CD14-positive monocyte (primary cell): ENCODE results near the gene PLPPR5. TPM values are rescaled to one million over a fixed set of nuclear protein-coding genes. Genes with fewer than 3 reads are reported as not detected.

Source experiments
- DNase-seq, 3 donors: peaks; one replicate each; pipeline ENCODE4 v3.0.0-alpha.2; 2011 to 2022
- H2AFZ ChIP-seq: 2 replicates; pipeline ENCODE4 v1.6.0; 2012; ENCODE audit warnings: mild to moderate bottlenecking, low read depth, low read length, inconsistent platforms; ENCODE audit not compliant: insufficient read depth, poor library complexity, severe bottlenecking
- H3K27ac ChIP-seq, 2 donors: 1 replicate in 1 of 2; 2 replicates in 1 of 2; pipeline ENCODE4 v1.5.1; 2012 to 2013; ENCODE audit warnings: low read length in 2 of 2, control low read depth in 1 of 2, inconsistent platforms in 1 of 2, low read depth in 1 of 2, mild to moderate bottlenecking in 1 of 2
- H3K27me3 ChIP-seq, 2 donors: one replicate each; pipeline versions ENCODE4 v1.6.0 to v1.6.1; 2011 to 2013; ENCODE audit warnings: low read length in 2 of 2; ENCODE audit not compliant: control insufficient read depth in 2 of 2, insufficient read depth in 2 of 2
- H3K36me3 ChIP-seq, 2 donors: replicated peaks in 1 of 2; 1 replicate in 1 of 2; 2 replicates in 1 of 2; pipeline versions ENCODE4 v1.5.1 to v1.6.1; 2012 to 2013; ENCODE audit warnings: low read length in 2 of 2, control low read depth in 1 of 2, inconsistent platforms in 1 of 2, mild to moderate bottlenecking in 1 of 2; ENCODE audit not compliant: insufficient read depth in 2 of 2, control insufficient read depth in 1 of 2
- H3K4me1 ChIP-seq, 2 donors: 1 replicate in 1 of 2; 2 replicates in 1 of 2; pipeline versions ENCODE4 v1.5.1 to v1.6.1; 2012 to 2013; ENCODE audit warnings: low read length in 2 of 2, control low read depth in 1 of 2, inconsistent platforms in 1 of 2, mild to moderate bottlenecking in 1 of 2, moderate library complexity in 1 of 2; ENCODE audit not compliant: insufficient read depth in 2 of 2, control insufficient read depth in 1 of 2
- H3K4me2 ChIP-seq: replicated peaks from 2 replicates; pipeline ENCODE3; 2012; ENCODE audit warnings: low read length, moderate library complexity, mild to moderate bottlenecking; ENCODE audit not compliant: poor library complexity, severe bottlenecking; ENCODE audit errors: extremely low read depth
- H3K4me3 ChIP-seq, 3 experiments: fragments of 200-600 bp in 1 of 3; sonication (generic) in 1 of 3; replicated peaks in 1 of 3; 1 replicate in 2 of 3; 2 replicates in 1 of 3; pipeline ENCODE4 v1.5.1; 2011 to 2013; ENCODE audit warnings: low read length in 3 of 3, mild to moderate bottlenecking in 3 of 3, control low read depth in 2 of 3, low read depth in 2 of 3, inconsistent platforms in 1 of 3, moderate library complexity in 1 of 3
- H3K79me2 ChIP-seq: 2 replicates; pipeline ENCODE4 v1.6.0; 2012; ENCODE audit warnings: mild to moderate bottlenecking, control low read depth, inconsistent platforms, low read length, moderate library complexity; ENCODE audit not compliant: insufficient read depth
- H3K9ac ChIP-seq: 2 replicates; pipeline ENCODE4 v1.6.0; 2017; ENCODE audit warnings: low read length, mild to moderate bottlenecking; ENCODE audit not compliant: insufficient read depth, poor library complexity, severe bottlenecking
- H3K9me3 ChIP-seq, 2 donors: replicated peaks in 1 of 2; 1 replicate in 1 of 2; 2 replicates in 1 of 2; pipeline versions ENCODE4 v1.5.1 to v1.6.1; 2012 to 2013; ENCODE audit warnings: low read length in 2 of 2, control low read depth in 1 of 2; ENCODE audit not compliant: control insufficient read depth in 1 of 2, insufficient read depth in 1 of 2
- H4K20me1 ChIP-seq: 2 replicates; pipeline ENCODE4 v1.6.0; 2012; ENCODE audit warnings: mild to moderate bottlenecking, low read length, control low read depth, moderate library complexity; ENCODE audit not compliant: insufficient read depth
- H3K27ac Mint-ChIP-seq, 7 donors: one replicate each; pipeline ENCODE4 v1.8.0; 2020; ENCODE audit warnings: mild to moderate bottlenecking in 7 of 7, mixed read lengths in 7 of 7, moderate library complexity in 6 of 7, inconsistent platforms in 2 of 7
- H3K27me3 Mint-ChIP-seq, 3 donors: one replicate each; pipeline ENCODE4 v1.8.0; 2021 to 2022; ENCODE audit warnings: low read depth in 3 of 3, mild to moderate bottlenecking in 3 of 3, mixed read lengths in 3 of 3, moderate library complexity in 3 of 3, inconsistent platforms in 1 of 3
- H3K36me3 Mint-ChIP-seq, 2 donors: one replicate each; pipeline ENCODE4 v1.8.0; 2020; ENCODE audit warnings: mixed read lengths in 2 of 2, inconsistent platforms in 1 of 2, mild to moderate bottlenecking in 1 of 2
- H3K4me1 Mint-ChIP-seq: one replicate; pipeline ENCODE4 v1.8.0; 2020; ENCODE audit warnings: mild to moderate bottlenecking, mixed read lengths
- H3K4me3 Mint-ChIP-seq, 2 donors: one replicate each; pipeline ENCODE4 v1.8.0; 2020; ENCODE audit warnings: mild to moderate bottlenecking in 2 of 2, mixed read lengths in 2 of 2, moderate library complexity in 1 of 2
- H3K9me3 Mint-ChIP-seq, 7 donors: one replicate each; pipeline ENCODE4 v1.8.0; 2020 to 2022; ENCODE audit warnings: mixed read lengths in 7 of 7, mild to moderate bottlenecking in 6 of 7, moderate library complexity in 6 of 7, inconsistent platforms in 2 of 7
- WGBS: methylation state at CpG from one replicate; pipeline ENCODE4 v1.1.5; 2013; ENCODE audit warnings: missing lambda C conversion rate; ENCODE audit not compliant: insufficient coverage; 5-methylcytosine and 5-hydroxymethylcytosine counted together
- intact Hi-C, 2 donors: fragments of 100-400 bp; cut with micrococcal nuclease; formaldehyde crosslinking; loops; one replicate each; pipeline versions ENCODE4 v1.15.0 to v1.15.1; 2023
- polyA plus RNA-seq, 3 donors: library from polyadenylated mRNA; depleted of rRNA in 1 of 3; unstranded in 2 of 3; stranded (reverse) in 1 of 3; fragments of 300-500 nt in 2 of 3; fragments of >200 nt in 1 of 3; fragmentation: Illumina TruSeq in 2 of 3; gene quantifications; 1 replicate in 2 of 3; 2 replicates in 1 of 3; pipeline ENCODE4 v1.2.3, GENCODE V29; 2012 to 2021
- TF ChIP-seq, protein P1 (sequence below): fragments of 200-600 bp; IDR thresholded peaks from one replicate; pipeline ENCODE4 v1.8.0; 2022; ENCODE audit warnings: antibody characterized with exemption, mild to moderate bottlenecking

PLPPR5 gene
- polyA plus RNA-seq, 3 donors: not detected

DNA sequence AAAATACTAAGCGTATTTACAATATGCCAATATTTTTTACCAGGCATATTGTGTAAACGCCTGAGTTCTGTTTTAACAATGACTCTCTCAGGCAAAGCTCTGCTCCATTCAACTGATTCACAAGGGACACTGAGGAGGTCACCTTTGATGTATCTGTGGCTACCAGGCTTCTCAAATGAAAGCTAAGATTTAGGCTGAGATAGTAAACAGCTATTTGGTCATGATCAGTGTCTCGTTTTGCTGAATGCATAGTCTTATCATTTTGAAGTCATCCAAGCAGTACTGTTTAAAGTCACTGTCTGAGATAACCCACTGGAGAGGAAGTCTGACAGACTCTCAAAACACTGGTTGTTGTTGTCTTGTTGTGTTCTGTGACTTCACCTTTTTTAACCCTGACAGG lies 13.7 kb upstream of the PLPPR5 start:
- H3K79me2 ChIP-seq: no peaks in the 10 kb centered on the region
- intact Hi-C loops: no loop called here
- TF ChIP-seq, protein P1, sequence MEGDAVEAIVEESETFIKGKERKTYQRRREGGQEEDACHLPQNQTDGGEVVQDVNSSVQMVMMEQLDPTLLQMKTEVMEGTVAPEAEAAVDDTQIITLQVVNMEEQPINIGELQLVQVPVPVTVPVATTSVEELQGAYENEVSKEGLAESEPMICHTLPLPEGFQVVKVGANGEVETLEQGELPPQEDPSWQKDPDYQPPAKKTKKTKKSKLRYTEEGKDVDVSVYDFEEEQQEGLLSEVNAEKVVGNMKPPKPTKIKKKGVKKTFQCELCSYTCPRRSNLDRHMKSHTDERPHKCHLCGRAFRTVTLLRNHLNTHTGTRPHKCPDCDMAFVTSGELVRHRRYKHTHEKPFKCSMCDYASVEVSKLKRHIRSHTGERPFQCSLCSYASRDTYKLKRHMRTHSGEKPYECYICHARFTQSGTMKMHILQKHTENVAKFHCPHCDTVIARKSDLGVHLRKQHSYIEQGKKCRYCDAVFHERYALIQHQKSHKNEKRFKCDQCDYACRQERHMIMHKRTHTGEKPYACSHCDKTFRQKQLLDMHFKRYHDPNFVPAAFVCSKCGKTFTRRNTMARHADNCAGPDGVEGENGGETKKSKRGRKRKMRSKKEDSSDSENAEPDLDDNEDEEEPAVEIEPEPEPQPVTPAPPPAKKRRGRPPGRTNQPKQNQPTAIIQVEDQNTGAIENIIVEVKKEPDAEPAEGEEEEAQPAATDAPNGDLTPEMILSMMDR: no peak
- H3K4me2 ChIP-seq: no peak overlapping the region
- Mint-ChIP-seq H3K4me3 (no peak overlapping the region), H3K4me1 (no peaks in the 10 kb centered on the region), H3K27ac (no peak overlapping the region), H3K9me3 (peaks cover 0 to 2% (median 2%) of the 10 kb centered on the region in 7 donors), H3K27me3 (peaks cover 0 to 3% (median 0%) of the 10 kb centered on the region in 3 donors), H3K36me3 (no peaks in the 10 kb centered on the region)
- H3K4me3 ChIP-seq: no peak overlapping the region
- H3K9ac ChIP-seq: no peak overlapping the region
- H3K36me3 ChIP-seq: no peaks in the 10 kb centered on the region
- H3K9me3 ChIP-seq: no peaks in the 10 kb centered on the region
- H3K27ac ChIP-seq: no peak overlapping the region
- H3K4me1 ChIP-seq: no peaks in the 10 kb centered on the region
- WGBS: 44% methylated on average over 1 of the region's 3 CpGs
- H4K20me1 ChIP-seq: no peaks in the 10 kb centered on the region
- no peak overlapping the region for H2AFZ ChIP-seq
- H3K27me3 ChIP-seq: no peaks in the 10 kb centered on the region
- DNase-seq: no peak

DNA sequence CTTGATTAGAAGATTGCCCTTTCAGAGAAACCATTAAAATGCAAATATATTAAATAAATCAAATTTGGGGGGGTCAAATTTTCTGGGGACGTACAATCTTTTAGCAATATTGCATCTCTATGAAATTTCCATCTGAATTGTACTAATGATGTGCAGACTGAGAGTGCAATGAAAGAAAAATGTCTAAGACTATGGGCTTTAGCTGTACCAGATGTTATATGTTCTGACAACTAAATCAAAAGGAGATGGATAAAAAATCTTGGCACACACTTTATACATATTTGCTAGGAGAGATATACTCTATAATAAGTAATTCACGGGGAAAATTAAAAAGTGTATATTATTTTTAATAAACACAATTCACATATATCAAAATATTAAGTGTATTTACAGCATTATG lies 13.0 kb upstream of the PLPPR5 start:
- Mint-ChIP-seq H3K4me3 (no peak overlapping the region), H3K36me3 (no peaks in the 10 kb centered on the region), H3K27me3 (peaks cover 0 to 3% (median 0%) of the 10 kb centered on the region in 3 donors), H3K9me3 (peaks cover 0 to 2% (median 2%) of the 10 kb centered on the region in 7 donors), H3K27ac (no peak overlapping the region), H3K4me1 (no peaks in the 10 kb centered on the region)
- Histone ChIP-seq H3K4me3 (no peak overlapping the region), H3K4me2 (no peak overlapping the region), H3K27ac (no peak overlapping the region), H3K9me3 (no peaks in the 10 kb centered on the region), H3K9ac (no peak overlapping the region), H3K27me3 (no peaks in the 10 kb centered on the region), H3K36me3 (no peaks in the 10 kb centered on the region), H3K4me1 (no peaks in the 10 kb centered on the region), H3K79me2 (no peaks in the 10 kb centered on the region), H4K20me1 (no peaks in the 10 kb centered on the region), H2AFZ (no peak overlapping the region)
- no peak for DNase-seq
- WGBS: no CpG with 5 or more reads among the region's 2 CpGs
- intact Hi-C loops: no loop called here
- TF ChIP-seq, protein P1: no peak
